Fibroblast of upper back skin (primary cell): ENCODE measurements around the gene NPPA.

Experiments used
- DNase-seq: peaks from one replicate; pipeline ENCODE4 v3.0.0-alpha.2; 2013

NPPA gene

DNA sequence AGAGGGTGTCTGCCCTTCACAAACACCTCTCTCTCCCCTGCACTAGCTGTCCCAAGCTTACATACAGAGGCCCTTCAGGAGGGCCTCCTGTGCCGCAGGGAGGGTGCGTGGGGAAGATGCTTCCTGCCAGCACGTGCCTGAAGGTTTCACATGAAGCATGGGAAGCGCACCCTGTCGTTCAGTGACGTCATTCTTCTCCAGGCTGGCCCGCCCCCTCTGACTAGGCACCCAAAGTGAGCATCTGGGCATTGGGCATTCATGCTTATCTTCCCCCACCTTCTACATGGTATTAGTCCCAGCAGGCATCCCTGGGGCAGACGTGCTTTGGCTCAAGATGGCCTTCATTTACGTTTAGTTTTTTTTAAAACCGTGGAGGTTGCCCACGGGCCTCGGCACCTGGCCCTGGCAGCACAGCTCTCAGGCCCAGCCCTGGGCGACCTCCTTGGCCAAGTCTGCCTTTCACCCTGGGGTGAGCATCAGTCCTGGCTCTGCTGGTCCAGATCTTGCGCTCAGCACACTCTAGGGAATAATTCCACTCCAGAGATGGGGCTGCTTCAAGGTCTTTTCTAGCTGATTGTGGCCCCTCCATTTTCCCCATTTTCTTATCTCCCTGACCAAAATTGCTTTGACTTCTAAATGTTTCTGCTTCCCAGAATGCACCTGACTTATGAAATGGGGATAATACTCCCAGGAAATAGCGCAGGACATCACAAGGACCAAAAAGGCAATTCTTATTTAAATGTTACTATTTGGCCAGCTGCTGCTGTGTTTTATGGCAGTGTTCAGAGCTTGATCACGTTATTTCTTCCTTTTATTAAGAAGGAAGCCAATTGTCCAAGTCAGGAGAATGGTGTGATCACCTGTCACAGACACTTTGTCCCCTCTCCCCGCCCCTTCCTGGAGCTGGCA lies 6.1 kb downstream of the NPPA start:
- no peak for DNase-seq

DNA sequence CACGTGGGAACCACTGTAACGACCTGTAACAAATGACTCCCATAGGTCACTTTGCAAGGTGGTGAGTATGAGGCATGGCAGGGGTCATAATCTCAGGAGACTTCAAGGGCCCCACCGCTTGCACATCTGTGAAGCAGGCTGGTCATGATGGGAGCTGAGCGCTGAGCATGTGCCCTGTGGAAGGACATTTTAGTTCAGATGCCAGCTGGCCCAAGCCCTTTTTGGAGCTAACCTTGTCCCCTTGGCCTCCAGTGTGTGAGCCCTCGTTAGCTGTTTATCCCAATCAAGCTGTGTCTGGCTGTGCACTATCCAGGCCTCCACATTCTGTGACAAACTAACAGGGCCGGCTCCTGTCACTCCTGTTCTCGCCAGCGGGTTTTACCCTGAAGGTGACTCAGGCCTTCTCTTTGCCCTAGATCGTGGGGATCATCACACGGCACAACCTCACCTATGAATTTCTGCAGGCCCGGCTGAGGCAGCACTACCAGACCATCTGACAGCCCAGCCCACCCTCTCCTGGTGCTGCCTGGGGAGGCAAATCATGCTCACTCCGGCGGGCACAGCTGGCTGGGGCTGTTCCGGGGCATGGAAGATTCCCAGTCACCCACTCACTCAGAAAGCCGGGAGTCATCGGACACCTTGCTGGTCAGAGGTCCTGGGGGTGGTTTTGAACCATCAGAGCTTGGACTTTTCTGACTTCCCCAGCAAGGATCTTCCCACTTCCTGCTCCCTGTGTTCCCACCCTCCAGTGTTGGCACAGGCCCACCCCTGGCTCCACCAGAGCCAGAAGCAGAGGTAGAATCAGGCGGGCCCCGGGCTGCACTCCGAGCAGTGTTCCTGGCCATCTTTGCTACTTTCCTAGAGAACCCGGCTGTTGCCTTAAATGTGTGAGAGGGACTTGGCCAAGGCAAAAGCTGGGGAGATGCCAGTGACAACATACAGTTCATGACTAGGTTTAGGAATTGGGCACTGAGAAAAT lies 7.6 kb downstream of the NPPA start:
- no peak for DNase-seq

DNA sequence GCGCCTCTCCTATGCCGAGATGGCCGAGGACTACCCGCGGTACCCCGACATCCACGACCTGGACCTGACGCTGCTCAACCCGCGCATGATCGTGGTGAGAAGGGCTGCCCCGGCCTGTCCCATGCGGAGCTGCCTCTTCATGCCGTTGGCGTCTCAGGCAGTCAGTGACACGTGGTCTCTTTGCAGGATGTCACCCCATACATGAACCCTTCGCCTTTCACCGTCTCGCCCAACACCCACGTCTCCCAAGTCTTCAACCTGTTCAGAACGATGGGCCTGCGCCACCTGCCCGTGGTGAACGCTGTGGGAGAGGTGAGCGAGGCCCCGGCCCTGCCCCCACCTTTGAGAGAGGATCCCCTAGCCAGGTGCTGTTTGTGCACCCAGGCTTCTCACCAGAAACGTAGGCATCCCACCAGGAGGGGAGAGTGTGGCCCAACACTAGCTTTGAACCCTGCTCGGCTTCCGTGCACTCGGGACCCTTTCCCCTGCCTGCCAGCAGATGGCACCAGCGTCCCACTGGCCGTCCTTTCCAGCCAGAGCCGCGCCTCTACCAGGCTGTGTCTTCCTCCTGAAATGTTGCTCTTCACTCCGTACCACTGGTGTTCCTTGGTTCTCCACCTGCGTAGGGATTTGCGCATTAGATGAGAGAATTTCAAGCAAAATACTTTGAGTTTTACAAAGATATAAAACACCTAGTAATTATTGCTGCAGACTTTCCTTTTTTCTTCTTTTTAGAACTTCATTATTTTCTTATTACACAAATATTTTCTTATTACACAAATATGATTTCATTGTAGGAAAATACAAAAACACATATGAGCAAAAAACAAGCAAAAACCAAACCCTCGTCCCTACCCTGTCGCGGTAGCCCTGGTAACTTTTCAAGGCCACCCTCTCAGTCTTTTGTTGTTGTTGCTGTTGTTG lies 9.0 kb downstream of the NPPA start:
- peak; percentile 47 for DNase-seq

DNA sequence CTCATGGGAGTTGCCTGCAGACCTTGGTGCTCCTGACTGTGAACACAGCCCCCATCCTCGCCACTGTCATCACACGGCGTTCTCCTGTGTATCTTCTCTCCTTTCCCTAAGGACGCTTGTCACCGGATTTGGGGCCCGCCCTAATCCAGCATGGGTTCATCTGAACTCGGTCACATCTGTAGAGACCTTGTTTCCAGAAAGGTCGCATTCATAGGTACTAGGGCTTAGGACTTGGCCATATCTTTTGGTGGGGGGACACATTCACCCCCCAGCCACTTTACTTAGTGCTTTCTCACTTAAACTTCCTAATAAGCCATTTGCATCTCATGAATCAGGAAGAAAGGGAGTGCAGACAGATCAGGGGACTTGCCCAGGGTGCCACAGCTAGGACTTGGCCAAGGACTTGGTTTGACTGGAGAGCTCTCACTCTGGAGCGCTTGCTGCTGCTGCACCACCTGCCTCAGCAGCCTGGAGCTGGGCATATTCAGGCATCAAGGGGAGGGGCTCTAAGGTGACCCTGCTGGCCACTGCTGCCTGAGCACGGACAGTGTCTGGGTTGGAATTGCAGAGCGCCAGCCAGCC lies 9.7 kb downstream of the NPPA start:
- DNase-seq = no peak

DNA sequence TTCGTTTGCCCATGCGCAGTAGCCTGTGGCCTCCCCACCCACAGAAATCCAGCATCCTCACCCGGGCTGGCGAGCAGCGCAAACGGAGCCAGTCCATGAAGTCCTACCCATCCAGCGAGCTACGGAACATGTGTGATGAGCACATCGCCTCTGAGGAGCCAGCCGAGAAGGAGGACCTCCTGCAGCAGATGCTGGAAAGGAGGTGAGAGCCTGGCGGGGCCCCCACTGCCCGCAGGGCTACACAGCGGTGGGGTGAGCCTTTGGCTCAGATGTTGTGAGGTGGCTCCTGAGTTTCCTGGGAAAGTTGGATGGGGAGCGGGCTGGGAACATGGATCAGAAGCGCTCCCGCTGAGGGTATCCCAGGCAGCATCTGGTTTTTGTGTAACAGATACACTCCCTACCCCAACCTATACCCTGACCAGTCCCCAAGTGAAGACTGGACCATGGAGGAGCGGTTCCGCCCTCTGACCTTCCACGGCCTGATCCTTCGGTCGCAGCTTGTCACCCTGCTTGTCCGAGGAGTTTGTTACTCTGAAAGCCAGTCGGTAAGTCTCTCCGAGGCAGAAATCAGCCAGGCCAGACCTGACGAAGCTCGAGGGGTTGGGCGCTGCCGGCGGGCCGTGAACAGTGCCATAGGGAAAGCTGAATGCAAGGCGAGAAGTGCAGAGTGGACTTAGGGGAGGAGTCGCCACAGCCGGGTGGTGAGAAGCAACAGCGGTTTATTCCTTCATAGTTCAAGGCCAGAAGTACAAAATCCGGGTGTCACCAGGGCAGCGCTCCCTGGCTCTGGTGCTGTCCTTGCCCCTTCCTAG lies 10.4 kb downstream of the NPPA start:
- DNase-seq = no peak

DNA sequence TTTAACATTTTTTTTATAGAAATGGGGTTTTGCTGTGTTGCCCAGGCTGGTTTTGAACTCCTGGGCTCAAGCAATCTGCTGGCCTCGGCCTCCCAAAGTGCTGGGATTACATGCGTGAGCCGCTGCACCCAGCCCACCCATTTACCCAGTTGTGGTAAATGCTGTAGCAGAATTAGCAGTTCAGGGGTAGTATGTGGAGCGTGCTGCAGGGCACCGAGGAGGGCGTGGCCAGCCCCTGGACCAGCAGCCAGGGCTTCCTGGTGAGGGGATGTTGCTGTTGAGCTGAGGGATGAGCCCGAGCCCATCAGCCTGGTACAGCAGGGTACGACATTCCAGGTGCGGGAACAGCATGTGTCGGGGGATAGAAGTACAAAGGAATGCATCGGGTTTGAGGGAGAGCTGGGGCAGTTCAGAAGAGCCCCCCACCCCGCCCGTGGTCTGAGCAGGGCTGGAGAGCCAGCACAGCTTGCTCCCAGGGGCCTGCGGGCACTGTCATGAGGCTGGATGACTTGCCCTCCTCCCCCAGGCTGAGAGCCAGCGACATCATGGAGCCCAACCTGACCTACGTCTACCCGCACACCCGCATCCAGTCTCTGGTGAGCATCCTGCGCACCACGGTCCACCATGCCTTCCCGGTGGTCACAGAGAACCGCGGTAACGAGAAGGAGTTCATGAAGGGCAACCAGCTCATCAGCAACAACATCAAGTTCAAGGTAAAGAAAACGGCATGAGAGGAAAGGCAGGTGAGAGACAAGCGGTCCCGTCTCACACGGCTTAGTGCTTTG lies 11.9 kb downstream of the NPPA start:
- DNase-seq = no peak

DNA sequence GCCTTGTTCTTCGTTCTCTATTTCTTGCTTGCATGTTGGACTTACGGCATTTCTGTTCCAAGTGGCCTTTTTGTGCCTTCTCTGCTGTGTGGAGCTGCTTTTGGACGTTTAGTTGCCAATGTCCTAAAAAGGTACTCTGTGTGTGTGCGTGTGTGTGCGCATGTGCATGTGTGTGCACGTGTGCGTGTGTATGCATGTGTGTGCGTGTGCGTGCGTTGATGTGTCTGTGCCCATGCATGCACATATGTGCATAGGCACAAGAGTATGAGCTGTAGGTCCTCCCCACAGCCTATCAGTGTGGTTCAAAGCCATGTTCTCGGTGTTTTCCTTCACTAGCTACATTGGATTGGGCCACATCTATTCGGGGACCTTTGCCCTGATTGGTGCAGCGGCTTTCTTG lies 13.7 kb downstream of the NPPA start:
- no peak for DNase-seq

DNA sequence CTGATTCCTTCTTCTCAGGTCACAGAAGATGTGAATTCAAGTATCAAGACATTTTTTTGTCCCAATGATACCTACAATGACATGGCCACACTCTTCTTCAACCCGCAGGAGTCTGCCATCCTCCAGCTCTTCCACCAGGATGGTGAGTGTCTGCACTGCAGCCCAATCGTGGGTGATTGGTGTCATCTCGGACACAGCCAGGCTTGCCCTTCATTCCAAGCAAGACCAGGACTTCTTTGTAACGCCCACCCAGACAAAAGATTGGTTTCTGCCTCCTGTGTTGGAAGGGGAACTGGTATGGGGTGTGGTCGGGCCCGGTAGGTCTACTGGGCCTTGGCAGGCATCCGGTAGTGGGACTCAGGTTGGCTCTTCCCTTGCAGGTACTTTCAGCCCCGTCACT lies 14.1 kb downstream of the NPPA start:
- no peak for DNase-seq

DNA sequence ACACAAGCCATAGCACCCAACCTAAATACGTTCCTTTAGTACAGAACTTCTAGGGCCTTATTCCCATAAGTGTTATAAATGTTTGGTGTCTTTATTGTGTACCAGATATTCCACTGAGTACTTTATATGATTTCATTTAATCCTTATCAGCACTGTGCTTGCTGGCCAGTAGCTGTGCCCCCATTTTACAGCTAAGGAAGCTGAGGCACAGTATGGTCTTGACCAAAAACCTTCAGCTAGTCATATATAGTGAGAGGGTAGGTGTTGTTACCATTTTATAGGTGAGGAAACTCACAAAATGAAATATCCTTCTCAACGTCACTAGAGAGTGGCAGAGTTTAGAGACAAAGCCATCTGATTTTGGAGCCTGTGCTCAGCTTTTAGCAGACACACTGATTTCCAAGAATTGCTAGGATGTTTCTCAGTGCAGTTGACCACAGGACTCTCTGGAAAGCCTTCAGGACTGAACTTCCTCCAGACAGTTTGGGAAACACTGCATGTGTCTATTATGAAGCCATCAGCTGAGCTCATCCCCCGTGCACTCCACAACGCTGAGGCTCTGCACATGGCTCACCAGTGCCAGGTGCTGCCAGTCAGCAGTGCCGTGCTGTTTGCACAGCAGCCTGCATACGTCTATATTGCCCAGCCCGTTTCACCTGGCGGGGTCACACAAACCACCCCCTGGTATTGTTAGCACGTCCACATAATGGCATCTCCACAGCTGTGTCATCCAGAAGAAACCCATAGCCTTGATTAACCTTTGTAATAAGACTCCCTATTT lies 15.4 kb downstream of the NPPA start:
- DNase-seq = no peak

DNA sequence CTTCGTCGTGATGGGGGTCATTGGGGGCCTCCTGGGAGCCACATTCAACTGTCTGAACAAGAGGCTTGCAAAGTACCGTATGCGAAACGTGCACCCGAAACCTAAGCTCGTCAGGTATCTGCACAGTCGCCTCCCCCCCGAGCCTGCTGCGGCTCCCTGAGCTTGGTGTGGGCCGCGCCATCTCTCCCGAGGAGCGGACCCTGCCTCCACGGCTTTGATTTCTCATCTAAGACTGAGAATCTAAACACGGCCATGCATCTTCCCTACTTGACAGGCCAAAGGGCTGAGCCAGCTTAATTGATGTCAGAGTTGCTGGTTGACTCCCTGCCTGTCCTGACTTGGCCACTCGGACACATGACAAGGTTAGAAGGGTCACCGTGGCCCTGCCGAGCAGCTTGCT lies 19.1 kb downstream of the NPPA start:
- DNase-seq = no peak

DNA sequence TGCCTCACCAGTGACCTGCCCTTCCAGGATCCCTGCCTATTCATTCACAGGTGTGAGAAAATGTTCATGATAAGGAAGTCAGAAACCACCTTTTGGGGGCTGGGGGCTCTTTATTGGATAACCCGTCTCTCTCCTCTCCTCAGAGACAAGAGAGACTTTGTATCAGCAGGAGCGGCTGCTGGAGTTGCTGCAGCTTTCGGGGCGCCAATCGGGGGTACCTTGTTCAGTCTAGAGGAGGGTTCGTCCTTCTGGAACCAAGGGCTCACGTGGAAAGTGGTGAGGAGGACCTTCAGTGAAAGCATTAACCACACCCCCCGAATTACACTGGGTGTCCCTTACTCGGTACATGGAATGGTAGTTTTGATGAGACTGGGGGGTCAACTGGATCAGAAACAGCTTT lies 20.6 kb downstream of the NPPA start:
- no peak for DNase-seq

DNA sequence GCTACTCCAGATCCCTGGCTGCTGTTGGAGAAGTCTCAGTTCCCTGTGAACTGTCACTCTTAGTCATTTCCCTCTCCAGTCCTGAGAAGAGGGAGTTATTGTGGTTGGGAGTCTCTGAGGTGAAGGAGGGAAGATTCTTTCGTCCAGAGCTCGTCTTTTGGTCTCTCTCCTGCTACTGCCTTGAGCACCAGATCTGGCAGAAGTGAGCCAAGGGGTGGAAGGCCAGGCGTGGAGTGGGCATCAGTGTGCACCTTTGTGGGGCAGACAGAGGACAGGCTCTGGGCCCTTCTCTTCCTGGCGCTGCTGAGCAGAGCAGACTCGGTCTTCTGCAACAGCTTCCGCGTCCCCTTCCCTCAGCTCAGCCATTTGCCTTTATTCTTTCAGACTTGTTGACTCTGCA lies 22.5 kb downstream of the NPPA start:
- DNase-seq = no peak

DNA sequence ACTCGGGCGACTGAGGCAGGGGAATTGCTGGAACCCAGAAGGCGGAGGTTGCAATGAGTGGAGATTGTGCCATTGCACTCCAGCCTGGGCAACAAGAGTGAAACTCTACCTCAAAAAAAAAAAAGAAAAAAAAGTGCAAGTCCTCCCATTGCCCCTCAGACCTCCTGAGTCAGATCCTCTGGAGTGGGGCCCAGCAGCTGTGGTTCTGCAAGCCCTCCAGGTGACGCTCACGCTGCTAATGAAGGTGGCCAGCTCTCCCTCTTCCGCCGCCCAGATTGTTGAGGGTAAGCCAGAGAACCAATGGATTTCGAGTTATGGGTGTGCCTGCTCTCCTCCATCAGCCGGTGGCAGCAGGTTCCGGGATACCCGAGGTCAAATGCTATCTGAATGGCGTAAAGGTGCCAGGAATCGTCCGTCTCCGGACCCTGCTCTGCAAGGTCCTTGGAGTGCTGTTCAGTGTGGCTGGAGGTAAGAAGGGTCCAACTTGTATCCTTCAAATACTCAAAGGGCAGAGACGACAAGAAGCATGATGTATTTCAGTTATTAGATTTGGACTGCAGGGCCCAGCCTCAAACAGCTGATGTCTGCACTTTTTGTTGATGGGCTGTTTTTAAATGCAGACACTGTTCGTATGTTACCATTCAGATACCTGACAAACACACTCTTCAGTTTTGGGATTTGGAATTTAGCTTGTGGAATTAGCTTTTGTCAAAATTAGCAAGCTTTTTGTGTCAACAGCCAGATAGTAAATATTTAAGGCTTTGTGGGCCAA lies 24.0 kb downstream of the NPPA start:
- no peak for DNase-seq

DNA sequence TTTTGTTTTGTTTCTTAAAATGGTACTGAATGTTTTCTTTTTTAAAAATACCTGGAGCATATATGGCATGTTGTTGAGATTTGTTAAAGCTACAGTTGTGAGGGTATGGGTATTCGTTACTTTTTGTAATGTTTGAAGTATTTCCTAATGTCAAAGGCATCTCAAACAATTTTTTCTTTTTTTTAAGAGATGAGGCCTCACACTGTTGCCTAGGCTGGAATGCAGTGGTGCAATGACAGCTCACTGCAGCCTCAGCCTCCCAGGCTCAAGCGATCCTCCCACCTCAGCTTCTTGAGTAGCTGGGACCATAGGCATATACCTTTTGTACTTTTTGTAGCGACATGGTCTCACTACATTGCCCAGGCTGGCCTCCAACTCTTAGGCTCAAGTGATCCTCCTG lies 25.5 kb downstream of the NPPA start:
- peak; percentile 21 for DNase-seq

DNA sequence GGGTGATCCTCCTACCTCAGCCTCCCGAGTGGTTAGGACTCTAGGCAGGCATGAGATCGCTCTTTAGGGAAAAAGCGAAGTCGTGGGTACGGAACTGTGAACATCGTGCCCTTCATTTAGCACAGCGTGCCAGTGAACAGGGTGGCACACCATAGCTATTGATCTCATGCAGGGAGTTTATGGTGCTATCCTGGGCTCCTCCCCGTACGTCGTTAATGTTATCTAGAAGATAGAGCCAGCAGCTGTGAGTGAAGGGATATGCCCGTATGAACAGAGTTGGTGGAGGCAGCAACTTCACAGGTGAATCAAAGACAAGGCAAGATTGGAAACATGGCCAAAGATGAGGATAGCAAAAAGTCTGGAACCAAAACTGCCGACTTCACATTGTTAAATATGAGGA lies 30.4 kb downstream of the NPPA start:
- no peak for DNase-seq

DNA sequence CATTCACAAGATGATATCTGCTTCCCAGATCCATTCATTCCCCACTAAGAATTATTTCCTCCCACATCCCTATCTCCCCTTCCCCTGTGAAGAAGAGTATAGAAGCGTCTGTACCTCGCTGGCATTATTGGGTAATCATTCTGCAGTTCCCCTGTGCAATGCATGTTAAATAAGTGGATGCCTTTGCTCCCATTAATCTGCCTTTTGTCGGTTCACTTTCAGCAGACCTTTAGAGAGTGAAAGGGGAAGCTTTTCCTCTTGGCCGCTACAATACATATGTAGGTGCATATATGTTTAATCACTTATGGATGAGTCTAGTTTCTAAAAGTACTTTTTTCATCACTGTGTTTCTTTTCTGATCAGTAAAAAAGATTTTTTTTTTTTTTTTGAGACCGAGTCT lies 34.6 kb downstream of the NPPA start:
- no peak for DNase-seq

DNA sequence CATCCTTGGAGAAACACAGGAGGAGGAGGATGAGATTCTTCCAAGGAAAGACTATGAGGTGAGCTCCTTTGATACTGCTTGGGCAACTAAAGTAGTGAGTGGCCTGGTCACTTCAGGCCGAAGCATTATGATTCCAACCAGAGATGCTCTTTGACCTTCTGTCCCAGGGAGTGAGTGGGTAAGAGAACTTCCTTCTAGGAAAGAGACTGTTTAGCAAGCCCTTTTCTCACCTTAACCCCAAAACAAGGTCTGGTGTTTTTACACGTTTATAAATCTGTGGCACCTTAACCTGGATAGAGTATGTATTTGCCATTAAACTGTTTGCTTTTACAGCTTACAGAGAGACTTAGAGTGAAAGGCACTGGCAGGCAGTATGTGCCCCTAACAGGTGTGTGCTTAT lies 40.5 kb downstream of the NPPA start:
- DNase-seq = no peak

DNA sequence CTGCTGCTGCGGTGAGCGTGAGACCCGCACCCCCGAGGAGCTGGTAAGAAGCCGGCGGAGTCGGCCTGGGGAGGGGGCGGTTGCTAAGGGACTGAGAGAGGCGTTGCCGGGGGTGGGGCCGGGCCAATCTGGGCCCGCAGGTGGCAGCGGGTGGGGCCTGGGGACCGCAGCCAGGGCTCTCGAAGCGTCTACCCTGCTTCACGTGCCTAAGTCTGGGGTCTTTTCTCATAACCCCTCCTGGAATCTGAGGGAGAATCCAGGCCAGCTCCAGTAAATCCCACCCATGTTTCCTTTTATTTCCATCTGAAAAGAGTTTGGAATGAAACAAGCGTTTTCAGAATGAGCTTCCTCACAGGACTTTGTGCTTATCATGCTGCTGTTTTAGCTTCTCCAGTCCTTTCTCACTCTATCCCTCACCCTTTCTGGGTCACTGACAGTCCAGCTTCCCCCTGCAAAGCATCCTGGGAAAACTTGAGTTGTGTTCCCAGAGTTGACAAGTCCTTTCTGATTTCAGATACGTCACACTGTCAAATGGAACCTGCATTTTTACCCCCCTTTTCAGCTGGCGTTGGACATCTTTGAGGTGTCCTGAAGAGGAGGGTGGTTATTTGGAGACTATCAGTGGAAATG lies 41.2 kb downstream of the NPPA start:
- DNase-seq = no peak
